BLaER1 treated with 17β-estradiol and CSF1 and Interleukin-3, amounts not matched to agents 10 nM and 100 nM (cell line): ENCODE measurements around the gene GPRC5C.

ENCODE experiments used
- H3K27ac ChIP-seq, 11 experiments: shearing (Covaris generic); formaldehyde crosslinking; 2 replicates each; pipeline ENCODE4 v1.8.1; 2022
- H3K27me3 ChIP-seq, 11 experiments: shearing (Covaris generic); formaldehyde crosslinking; 2 replicates each; pipeline ENCODE4 v1.8.1; 2022
- H3K36me3 ChIP-seq, 11 experiments: shearing (Covaris generic); formaldehyde crosslinking; 2 replicates each; pipeline ENCODE4 v1.8.1; 2022
- H3K4me1 ChIP-seq, 10 experiments: shearing (Covaris generic); formaldehyde crosslinking; 2 replicates each; pipeline ENCODE4 v1.8.1; 2022
- H3K4me2 ChIP-seq, 11 experiments: shearing (Covaris generic); formaldehyde crosslinking; 2 replicates each; pipeline ENCODE4 v1.8.1; 2022
- H3K4me3 ChIP-seq, 10 experiments: shearing (Covaris generic); formaldehyde crosslinking; 2 replicates each; pipeline ENCODE4 v1.8.1; 2022
- H3K9ac ChIP-seq, 11 experiments: shearing (Covaris generic); formaldehyde crosslinking; 2 replicates each; pipeline ENCODE4 v1.8.1; 2022
- H3K9me3 ChIP-seq, 11 experiments: shearing (Covaris generic); formaldehyde crosslinking; replicated peaks in 1 of 11; 2 replicates each; pipeline ENCODE4 v1.8.1; 2022
- H4K20me1 ChIP-seq, 11 experiments: shearing (Covaris generic); formaldehyde crosslinking; 2 replicates each; pipeline ENCODE4 v1.8.1; 2022
- Cebpa-rat ChIP-seq, 11 experiments: shearing (Covaris generic); IDR thresholded peaks; 2 replicates each; pipeline ENCODE4 v1.8.1; 2022

The GPRC5C gene

GRCh38 chr17:74390680-74391653 lies 40.9 kb upstream of the GPRC5C start:
- H3K4me2 ChIP-seq: peak overlapping the region in 8 of 11 experiments; percentile 26 to 77 (median 62); a peak in 14 of 22 replicates
- no peak overlapping the region for H3K4me3 ChIP-seq
- peaks cover 11 to 56% (median 48%) of the 10 kb centered on the region in 10 experiments; a peak in 19 of 20 replicates for H3K4me1 ChIP-seq
- H3K27ac ChIP-seq: no peak overlapping the region
- peaks cover 0 to 21% (median 0%) of the 10 kb centered on the region in 11 experiments; a peak in 7 of 22 replicates for H3K9me3 ChIP-seq
- no peak for TF ChIP-seq Cebpa-rat (IDR thresholded peaks at IDR 0.05)
- no peaks in the 10 kb centered on the region for H3K36me3 ChIP-seq
- no peaks in the 10 kb centered on the region for H3K27me3 ChIP-seq
- H4K20me1 ChIP-seq: no peaks in the 10 kb centered on the region
- no peak overlapping the region for H3K9ac ChIP-seq

GRCh38 chr17:74391771-74392170 lies 40.1 kb upstream of the GPRC5C start:
- Histone ChIP-seq H3K27me3 (no peaks in the 10 kb centered on the region), H3K9ac (no peak overlapping the region), H3K4me1 (peaks cover 5 to 52% (median 46%) of the 10 kb centered on the region in 10 experiments; a peak in 18 of 20 replicates), H3K4me2 (peak overlapping the region in 10 of 11 experiments; percentile 4 to 77 (median 54); a peak in 15 of 22 replicates), H3K27ac (no peak overlapping the region), H3K4me3 (no peak overlapping the region), H3K9me3 (peaks cover 0 to 21% (median 0%) of the 10 kb centered on the region in 11 experiments; a peak in 7 of 22 replicates), H4K20me1 (no peaks in the 10 kb centered on the region), H3K36me3 (no peaks in the 10 kb centered on the region)
- no peak for TF ChIP-seq Cebpa-rat (IDR thresholded peaks at IDR 0.05)

- Histone ChIP-seq H3K4me3 (no peak overlapping the region), H3K36me3 (no peaks in the 10 kb centered on the region), H3K9me3 (peaks cover 0 to 21% (median 0%) of the 10 kb centered on the region in 11 experiments; a peak in 7 of 22 replicates), H3K4me2 (peak overlapping the region; percentile 3 to 77 (median 59); a peak in 18 of 22 replicates), H3K4me1 (peaks cover 5 to 52% (median 46%) of the 10 kb centered on the region in 10 experiments; a peak in 18 of 20 replicates), H3K9ac (no peak overlapping the region), H3K27ac (no peak overlapping the region), H3K27me3 (no peaks in the 10 kb centered on the region), H4K20me1 (no peaks in the 10 kb centered on the region)
- TF ChIP-seq Cebpa-rat (IDR thresholded peaks at IDR 0.05): no peak
Observed at GRCh38 chr17:74392848-74393247, 39.0 kb upstream of the GPRC5C start.

- H3K4me1 ChIP-seq: peaks cover 5 to 52% (median 46%) of the 10 kb centered on the region in 10 experiments; a peak in 18 of 20 replicates
- no peak overlapping the region for H3K27ac ChIP-seq
Observed at GRCh38 chr17:74393346-74393942, 38.4 kb upstream of the GPRC5C start.

GRCh38 chr17:74394275-74394950 lies 37.5 kb upstream of the GPRC5C start:
- H3K4me2 ChIP-seq: peak overlapping the region in 9 of 11 experiments; percentile 34 to 77 (median 62); a peak in 18 of 22 replicates
- no peaks in the 10 kb centered on the region for H3K27me3 ChIP-seq
- H3K9ac ChIP-seq: peak overlapping the region in 1 of 11 experiments; percentile 10; a peak in 2 of 22 replicates
- H3K36me3 ChIP-seq: no peaks in the 10 kb centered on the region
- H3K4me3 ChIP-seq: no peak overlapping the region
- no peak for TF ChIP-seq Cebpa-rat (IDR thresholded peaks at IDR 0.05)
- peaks cover 0 to 22% (median 0%) of the 10 kb centered on the region in 11 experiments; a peak in 8 of 22 replicates for H3K9me3 ChIP-seq
- no peaks in the 10 kb centered on the region for H4K20me1 ChIP-seq
- H3K4me1 ChIP-seq: peaks cover 5 to 48% (median 46%) of the 10 kb centered on the region in 10 experiments; a peak in 18 of 20 replicates
- no peak overlapping the region for H3K27ac ChIP-seq

More at GRCh38 chr17:74393346-74393942, 38.4 kb upstream of the GPRC5C start:
- Histone ChIP-seq H4K20me1 (no peaks in the 10 kb centered on the region), H3K9ac (peak overlapping the region in 2 of 11 experiments; percentile 7 to 10; a peak in 1 of 22 replicates), H3K9me3 (peaks cover 0 to 21% (median 0%) of the 10 kb centered on the region in 11 experiments; a peak in 7 of 22 replicates), H3K36me3 (no peaks in the 10 kb centered on the region), H3K4me2 (peak overlapping the region; percentile 3 to 77 (median 59); a peak in 20 of 22 replicates), H3K4me3 (no peak overlapping the region), H3K27me3 (no peaks in the 10 kb centered on the region)
- TF ChIP-seq Cebpa-rat (IDR thresholded peaks at IDR 0.05): no peak

- H3K9me3 ChIP-seq: peaks cover 0 to 28% (median 0%) of the 10 kb centered on the region in 11 experiments; a peak in 8 of 22 replicates
- peaks cover 5 to 48% (median 45%) of the 10 kb centered on the region in 10 experiments; a peak in 18 of 20 replicates for H3K4me1 ChIP-seq
- no peak for TF ChIP-seq Cebpa-rat (IDR thresholded peaks at IDR 0.05)
- no peaks in the 10 kb centered on the region for H4K20me1 ChIP-seq
- H3K36me3 ChIP-seq: no peaks in the 10 kb centered on the region
- H3K4me3 ChIP-seq: no peak overlapping the region
- H3K27me3 ChIP-seq: no peaks in the 10 kb centered on the region
- peak overlapping the region in 4 of 11 experiments; percentile 34 to 77 (median 58); a peak in 3 of 22 replicates for H3K4me2 ChIP-seq
- H3K27ac ChIP-seq: no peak overlapping the region
- H3K9ac ChIP-seq: no peak overlapping the region
Observed at GRCh38 chr17:74394977-74395376, 36.9 kb upstream of the GPRC5C start.

- H3K4me2 ChIP-seq: no peak overlapping the region
- H4K20me1 ChIP-seq: no peaks in the 10 kb centered on the region
- H3K9ac ChIP-seq: no peak overlapping the region
- no peaks in the 10 kb centered on the region for H3K36me3 ChIP-seq
- TF ChIP-seq Cebpa-rat (IDR thresholded peaks at IDR 0.05): no peak
- H3K27ac ChIP-seq: no peak overlapping the region
- H3K4me1 ChIP-seq: peaks cover 5 to 37% (median 34%) of the 10 kb centered on the region in 10 experiments; a peak in 18 of 20 replicates
- H3K27me3 ChIP-seq: no peaks in the 10 kb centered on the region
- peaks cover 0 to 22% (median 0%) of the 10 kb centered on the region in 11 experiments; a peak in 8 of 22 replicates for H3K9me3 ChIP-seq
- H3K4me3 ChIP-seq: no peak overlapping the region
Observed at GRCh38 chr17:74396567-74396966, 35.3 kb upstream of the GPRC5C start.

GRCh38 chr17:74402048-74402447 lies 29.8 kb upstream of the GPRC5C start:
- peaks cover 0 to 15% (median 5%) of the 10 kb centered on the region in 10 experiments; a peak in 6 of 20 replicates for H3K4me1 ChIP-seq
- no peak overlapping the region for H3K4me3 ChIP-seq

More at GRCh38 chr17:74402048-74402447, 29.8 kb upstream of the GPRC5C start:
- Histone ChIP-seq H3K27ac (no peak overlapping the region), H4K20me1 (no peaks in the 10 kb centered on the region), H3K36me3 (no peaks in the 10 kb centered on the region), H3K9me3 (peaks cover 0 to 7% (median 0%) of the 10 kb centered on the region in 11 experiments; a peak in 1 of 22 replicates), H3K27me3 (no peaks in the 10 kb centered on the region), H3K4me2 (peak overlapping the region in 1 of 11 experiments; percentile 6; a peak in 1 of 22 replicates), H3K9ac (no peak overlapping the region)
- no peak for TF ChIP-seq Cebpa-rat (IDR thresholded peaks at IDR 0.05)
